CD4-positive, CD25-positive, alpha-beta regulatory T cell (primary cell): Measurements from ENCODE around the gene HBQ1. TPM values are rescaled to one million over a fixed set of nuclear protein-coding genes. Genes with fewer than 3 reads are reported as not detected.
A peak's percentile ranks its signal among the peaks of the same experiment; 100 is the strongest.
"Not testable (repeated sequence)": the region's sequence is repeated elsewhere in the genome, so short reads cannot be mapped to it uniquely, and the experiment has no call there.

Source experiments
- ATAC-seq, 2 donors: fragments of 150-1000 bp; cut with Tn5 transposase; one replicate each; pipeline ENCODE4 v1.10.0; 2021; ENCODE audit warnings: low read depth in 2 of 2, moderate number of reproducible peaks in 2 of 2, moderate library complexity in 1 of 2
- DNase-seq, 3 donors: peaks; one replicate each; pipeline versions ENCODE4 v3.0.0 to v3.0.0-alpha.2; 2012 to 2022; ENCODE audit warnings: mixed read lengths in 1 of 3
- H3K27ac ChIP-seq: one replicate; pipeline ENCODE4 v1.7.0; 2013; ENCODE audit warnings: mild to moderate bottlenecking, low read length; ENCODE audit not compliant: insufficient read depth, poor library complexity, severe bottlenecking
- H3K27me3 ChIP-seq: one replicate; pipeline ENCODE4 v1.7.0; 2013; ENCODE audit warnings: low read length; ENCODE audit not compliant: control insufficient read depth, insufficient read depth
- H3K36me3 ChIP-seq: one replicate; pipeline ENCODE4 v1.7.0; 2013; ENCODE audit warnings: mild to moderate bottlenecking, low read length, moderate library complexity; ENCODE audit not compliant: control insufficient read depth, insufficient read depth
- H3K4me1 ChIP-seq: 2 replicates; pipeline ENCODE4 v1.7.0; 2013; ENCODE audit warnings: mild to moderate bottlenecking, low read length; ENCODE audit not compliant: insufficient read depth, control insufficient read depth, poor library complexity, severe bottlenecking
- H3K4me3 ChIP-seq: one replicate; pipeline ENCODE4 v1.7.0; 2013; ENCODE audit warnings: low read depth, mild to moderate bottlenecking, low read length, moderate library complexity
- H3K9me3 ChIP-seq, 2 experiments: 1 replicate in 1 of 2; 2 replicates in 1 of 2; pipeline ENCODE4 v1.7.0; 2013; ENCODE audit warnings: low read length in 2 of 2, mild to moderate bottlenecking in 1 of 2, moderate library complexity in 1 of 2; ENCODE audit not compliant: control insufficient read depth in 2 of 2
- H3K27ac Mint-ChIP-seq, 3 donors: one replicate each; pipeline ENCODE4 v1.8.0; 2020 to 2022; ENCODE audit warnings: mild to moderate bottlenecking in 3 of 3, mixed read lengths in 3 of 3, moderate library complexity in 2 of 3
- H3K27me3 Mint-ChIP-seq: one replicate; pipeline ENCODE4 v1.8.0; 2022; ENCODE audit warnings: mild to moderate bottlenecking, mixed read lengths
- H3K36me3 Mint-ChIP-seq: one replicate; pipeline ENCODE4 v1.8.0; 2020; ENCODE audit warnings: mixed read lengths
- H3K4me1 Mint-ChIP-seq, 4 donors: one replicate each; pipeline ENCODE4 v1.8.0; 2020 to 2022; ENCODE audit warnings: mixed read lengths in 4 of 4, mild to moderate bottlenecking in 1 of 4
- H3K4me3 Mint-ChIP-seq, 4 donors: one replicate each; pipeline ENCODE4 v1.8.0; 2020 to 2022; ENCODE audit warnings: mild to moderate bottlenecking in 4 of 4, mixed read lengths in 4 of 4, moderate library complexity in 3 of 4
- H3K9me3 Mint-ChIP-seq, 7 donors: one replicate each; pipeline ENCODE4 v1.8.0; 2020 to 2022; ENCODE audit warnings: mixed read lengths in 7 of 7, mild to moderate bottlenecking in 3 of 7, moderate library complexity in 2 of 7
- polyA plus RNA-seq, 4 donors: library from polyadenylated mRNA; unstranded; fragments of 300-500 nt; fragmentation: Illumina TruSeq; gene quantifications; one replicate each; pipeline ENCODE4 v1.2.3, GENCODE V29; 2021
- total RNA-seq: library from RNA; stranded (reverse); gene quantifications from one replicate; pipeline ENCODE4 v1.2.3, GENCODE V29; 2022

HBQ1 gene
- total and polyA plus RNA-seq, 5 donors from 2014 or later: not detected

DNA sequence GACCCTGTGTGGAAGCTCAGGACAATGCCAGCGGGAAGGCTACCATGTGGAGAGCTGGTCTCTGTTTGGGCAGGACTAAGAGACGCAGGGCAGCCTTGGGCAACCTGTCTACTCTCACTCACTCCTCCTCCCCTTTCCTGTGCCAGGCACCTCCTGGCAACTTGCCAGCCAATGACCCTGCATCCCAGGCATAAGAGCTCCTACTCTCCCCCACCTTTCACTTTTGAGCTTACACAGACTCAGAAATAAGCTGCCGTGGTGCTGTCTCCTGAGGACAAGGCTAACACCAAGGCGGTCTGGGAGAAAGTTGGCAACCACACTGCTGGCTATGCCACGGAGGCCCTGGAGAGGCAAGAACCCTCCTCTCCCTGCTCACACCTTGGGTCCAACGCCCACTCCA is 11.8 kb upstream of the HBQ1 start:
- Histone ChIP-seq H3K27ac (no peak overlapping the region), H3K27me3 (peaks cover 7% of the 10 kb centered on the region), H3K4me1 (peaks cover 14% of the 10 kb centered on the region), H3K9me3 (no peaks in the 10 kb centered on the region), H3K36me3 (no peaks in the 10 kb centered on the region), H3K4me3 (no peak overlapping the region)
- no peak for ATAC-seq
- Mint-ChIP-seq H3K4me1 (peaks cover 0 to 9% (median 0%) of the 10 kb centered on the region in 4 donors), H3K4me3 (peak overlapping the region in 1 of 4 donors; percentile 19), H3K36me3 (no peaks in the 10 kb centered on the region), H3K9me3 (peaks cover 0 to 2% (median 0%) of the 10 kb centered on the region in 7 donors), H3K27me3 (peaks cover 58% of the 10 kb centered on the region), H3K27ac (no peak overlapping the region)
- DNase-seq: no peak

DNA sequence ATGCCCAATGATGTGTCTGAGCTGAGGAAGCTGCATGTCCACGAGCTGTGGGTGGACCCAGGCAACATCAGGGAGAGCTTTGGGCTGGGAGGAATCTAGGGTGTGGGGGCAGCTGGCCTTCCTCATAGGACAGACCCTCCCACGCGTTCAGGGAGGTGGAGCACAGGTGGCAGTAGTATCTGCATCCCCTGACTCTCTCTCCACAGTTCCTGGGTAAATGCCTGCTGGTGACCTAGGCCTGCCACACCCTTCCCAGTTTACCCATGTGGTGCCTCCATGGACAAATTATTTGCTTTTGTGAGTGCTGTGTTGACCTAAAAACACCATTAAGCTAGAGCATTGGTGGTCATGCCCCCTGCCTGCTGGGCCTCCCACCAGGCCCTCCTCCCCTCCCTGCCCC is 11.2 kb upstream of the HBQ1 start:
- ATAC-seq: no peak
- Mint-ChIP-seq H3K27me3 (peaks cover 62% of the 10 kb centered on the region), H3K4me3 (no peak overlapping the region), H3K9me3 (peaks cover 0 to 2% (median 0%) of the 10 kb centered on the region in 7 donors), H3K36me3 (no peaks in the 10 kb centered on the region), H3K27ac (no peak overlapping the region), H3K4me1 (peaks cover 0 to 9% (median 0%) of the 10 kb centered on the region in 4 donors)
- Histone ChIP-seq H3K36me3 (no peaks in the 10 kb centered on the region), H3K27ac (no peak overlapping the region), H3K4me1 (peaks cover 14% of the 10 kb centered on the region), H3K4me3 (no peak overlapping the region), H3K27me3 (peaks cover 7% of the 10 kb centered on the region), H3K9me3 (no peaks in the 10 kb centered on the region)
- no peak for DNase-seq

DNA sequence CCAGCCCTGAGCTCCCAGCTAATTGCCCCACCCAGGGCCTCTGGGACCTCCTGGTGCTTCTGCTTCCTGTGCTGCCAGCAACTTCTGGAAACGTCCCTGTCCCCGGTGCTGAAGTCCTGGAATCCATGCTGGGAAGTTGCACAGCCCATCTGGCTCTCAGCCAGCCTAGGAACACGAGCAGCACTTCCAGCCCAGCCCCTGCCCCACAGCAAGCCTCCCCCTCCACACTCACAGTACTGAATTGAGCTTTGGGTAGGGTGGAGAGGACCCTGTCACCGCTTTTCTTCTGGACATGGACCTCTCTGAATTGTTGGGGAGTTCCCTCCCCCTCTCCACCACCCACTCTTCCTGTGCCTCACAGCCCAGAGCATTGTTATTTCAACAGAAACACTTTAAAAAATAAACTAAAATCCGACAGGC is 10.2 kb upstream of the HBQ1 start:
- H3K4me3 Mint-ChIP-seq, H3K4me3 ChIP-seq, H3K36me3 ChIP-seq, H3K9me3 ChIP-seq, H3K27ac Mint-ChIP-seq, H3K27ac ChIP-seq, DNase-seq, ATAC-seq, H3K9me3 Mint-ChIP-seq, H3K36me3 Mint-ChIP-seq, H3K27me3 ChIP-seq: not testable (repeated sequence)
- peaks cover 73% of the 10 kb centered on the region for H3K27me3 Mint-ChIP-seq
- H3K4me1 ChIP-seq: peaks cover 12% of the 10 kb centered on the region
- H3K4me1 Mint-ChIP-seq: peaks cover 0 to 14% (median 3%) of the 10 kb centered on the region in 4 donors

DNA sequence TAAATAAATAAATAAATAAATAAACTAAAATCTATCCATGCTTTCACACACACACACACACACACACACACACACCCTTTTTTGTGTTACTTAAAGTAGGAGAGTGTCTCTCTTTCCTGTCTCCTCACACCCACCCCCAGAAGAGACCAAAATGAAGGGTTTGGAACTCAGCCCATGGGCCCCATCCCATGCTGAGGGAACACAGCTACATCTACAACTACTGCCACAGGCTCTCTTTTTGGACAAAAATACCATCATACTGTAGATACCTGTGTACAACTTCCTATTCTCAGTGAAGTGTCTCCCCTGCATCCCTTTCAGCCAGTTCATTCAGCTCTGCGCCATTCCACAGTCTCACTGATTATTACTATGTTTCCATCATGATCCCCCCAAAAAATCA is 9.5 kb upstream of the HBQ1 start:
- Mint-ChIP-seq H3K27me3 (peaks cover 80% of the 10 kb centered on the region), H3K4me3 (no peak overlapping the region), H3K9me3 (peaks cover 0 to 2% (median 0%) of the 10 kb centered on the region in 7 donors), H3K27ac (no peak overlapping the region), H3K4me1 (peaks cover 0 to 18% (median 3%) of the 10 kb centered on the region in 4 donors), H3K36me3 (no peaks in the 10 kb centered on the region)
- ATAC-seq (no peak), DNase-seq (no peak)
- peaks cover 5% of the 10 kb centered on the region for H3K4me1 ChIP-seq
- no peaks in the 10 kb centered on the region for H3K9me3 ChIP-seq
- H3K4me3 ChIP-seq: no peak overlapping the region
- peaks cover 13% of the 10 kb centered on the region for H3K27me3 ChIP-seq
- H3K36me3 ChIP-seq: no peaks in the 10 kb centered on the region
- no peak overlapping the region for H3K27ac ChIP-seq

DNA sequence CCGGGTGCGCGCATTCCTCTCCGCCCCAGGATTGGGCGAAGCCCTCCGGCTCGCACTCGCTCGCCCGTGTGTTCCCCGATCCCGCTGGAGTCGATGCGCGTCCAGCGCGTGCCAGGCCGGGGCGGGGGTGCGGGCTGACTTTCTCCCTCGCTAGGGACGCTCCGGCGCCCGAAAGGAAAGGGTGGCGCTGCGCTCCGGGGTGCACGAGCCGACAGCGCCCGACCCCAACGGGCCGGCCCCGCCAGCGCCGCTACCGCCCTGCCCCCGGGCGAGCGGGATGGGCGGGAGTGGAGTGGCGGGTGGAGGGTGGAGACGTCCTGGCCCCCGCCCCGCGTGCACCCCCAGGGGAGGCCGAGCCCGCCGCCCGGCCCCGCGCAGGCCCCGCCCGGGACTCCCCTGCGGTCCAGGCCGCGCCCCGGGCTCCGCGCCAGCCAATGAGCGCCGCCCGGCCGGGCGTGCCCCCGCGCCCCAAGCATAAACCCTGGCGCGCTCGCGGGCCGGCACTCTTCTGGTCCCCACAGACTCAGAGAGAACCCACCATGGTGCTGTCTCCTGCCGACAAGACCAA is 7.8 kb upstream of the HBQ1 start, which contains the start of gene HBA2:
Gene HBA2, plus strand, starts transcription at position 503 of the 568 bp plus-strand sequence. Its CDS starts 37 bp downstream, at position 540.
- ATAC-seq, H3K27me3 ChIP-seq: not testable (repeated sequence)

DNA sequence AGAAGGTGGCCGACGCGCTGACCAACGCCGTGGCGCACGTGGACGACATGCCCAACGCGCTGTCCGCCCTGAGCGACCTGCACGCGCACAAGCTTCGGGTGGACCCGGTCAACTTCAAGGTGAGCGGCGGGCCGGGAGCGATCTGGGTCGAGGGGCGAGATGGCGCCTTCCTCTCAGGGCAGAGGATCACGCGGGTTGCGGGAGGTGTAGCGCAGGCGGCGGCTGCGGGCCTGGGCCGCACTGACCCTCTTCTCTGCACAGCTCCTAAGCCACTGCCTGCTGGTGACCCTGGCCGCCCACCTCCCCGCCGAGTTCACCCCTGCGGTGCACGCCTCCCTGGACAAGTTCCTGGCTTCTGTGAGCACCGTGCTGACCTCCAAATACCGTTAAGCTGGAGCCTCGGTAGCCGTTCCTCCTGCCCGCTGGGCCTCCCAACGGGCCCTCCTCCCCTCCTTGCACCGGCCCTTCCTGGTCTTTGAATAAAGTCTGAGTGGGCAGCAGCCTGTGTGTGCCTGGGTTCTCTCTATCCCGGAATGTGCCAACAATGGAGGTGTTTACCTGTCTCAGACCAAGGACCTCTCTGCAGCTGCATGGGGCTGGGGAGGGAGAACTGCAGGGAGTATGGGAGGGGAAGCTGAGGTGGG is 6.9 kb upstream of the HBQ1 start:
- Mint-ChIP-seq H3K4me1 (peaks cover 0 to 21% (median 3%) of the 10 kb centered on the region in 4 donors), H3K4me3 (peak overlapping the region in 2 of 4 donors; percentile 38 to 44), H3K27me3 (peaks cover 73% of the 10 kb centered on the region)
- H3K27ac Mint-ChIP-seq, H3K4me3 ChIP-seq, H3K9me3 Mint-ChIP-seq, H3K27ac ChIP-seq, H3K4me1 ChIP-seq, H3K9me3 ChIP-seq, H3K36me3 ChIP-seq, H3K36me3 Mint-ChIP-seq, ATAC-seq, DNase-seq: not testable (repeated sequence)
- H3K27me3 ChIP-seq: peaks cover 17% of the 10 kb centered on the region

More for the DNA sequence above, 7.8 kb upstream of the HBQ1 start, which contains the start of gene HBA2:
- peaks cover 0 to 17% (median 3%) of the 10 kb centered on the region in 4 donors for H3K4me1 Mint-ChIP-seq
- H3K4me1 ChIP-seq, H3K36me3 Mint-ChIP-seq, H3K27ac Mint-ChIP-seq, H3K4me3 ChIP-seq, H3K9me3 ChIP-seq, H3K27ac ChIP-seq, DNase-seq, H3K36me3 ChIP-seq, H3K9me3 Mint-ChIP-seq: not testable (repeated sequence)
- H3K4me3 Mint-ChIP-seq: peak within 1 kb of the TSS in 3 of 4 donors; percentile 38 to 73 (median 50)
- H3K27me3 Mint-ChIP-seq: peaks cover 73% of the 10 kb centered on the region

DNA sequence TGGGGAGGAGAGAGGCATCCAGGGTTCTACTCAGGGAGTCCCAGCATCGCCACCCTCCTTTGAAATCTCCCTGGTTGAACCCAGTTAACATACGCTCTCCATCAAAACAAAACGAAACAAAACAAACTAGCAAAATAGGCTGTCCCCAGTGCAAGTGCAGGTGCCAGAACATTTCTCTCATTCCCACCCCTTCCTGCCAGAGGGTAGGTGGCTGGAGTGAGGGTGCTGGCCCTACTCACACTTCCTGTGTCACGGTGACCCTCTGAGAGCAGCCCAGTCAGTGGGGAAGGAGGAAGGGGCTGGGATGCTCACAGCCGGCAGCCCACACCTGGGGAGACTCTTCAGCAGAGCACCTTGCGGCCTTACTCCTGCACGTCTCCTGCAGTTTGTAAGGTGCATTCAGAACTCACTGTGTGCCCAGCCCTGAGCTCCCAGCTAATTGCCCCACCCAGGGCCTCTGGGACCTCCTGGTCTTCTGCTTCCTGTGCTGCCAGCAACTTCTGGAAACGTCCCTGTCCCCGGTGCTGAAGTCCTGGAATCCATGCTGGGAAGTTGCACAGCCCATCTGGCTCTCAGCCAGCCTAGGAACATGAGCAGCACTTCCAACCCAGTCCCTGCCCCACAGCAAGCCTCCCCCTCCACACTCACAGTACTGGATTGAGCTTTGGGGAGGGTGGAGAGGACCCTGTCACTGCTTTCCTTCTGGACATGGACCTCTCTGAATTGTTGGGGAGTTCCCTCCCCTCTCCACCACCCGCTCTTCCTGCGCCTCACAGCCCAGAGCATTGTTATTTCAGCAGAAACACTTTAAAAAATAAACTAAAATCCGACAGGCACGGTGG is 6.1 kb upstream of the HBQ1 start:
- H3K36me3 Mint-ChIP-seq, H3K9me3 ChIP-seq, H3K36me3 ChIP-seq, H3K4me3 ChIP-seq, H3K27ac ChIP-seq, H3K27ac Mint-ChIP-seq, DNase-seq, ATAC-seq, H3K4me1 ChIP-seq, H3K9me3 Mint-ChIP-seq: not testable (repeated sequence)
- peak overlapping the region in 1 of 4 donors; percentile 61 for H3K4me3 Mint-ChIP-seq
- peaks cover 72% of the 10 kb centered on the region for H3K27me3 Mint-ChIP-seq
- peaks cover 0 to 21% (median 3%) of the 10 kb centered on the region in 4 donors for H3K4me1 Mint-ChIP-seq
- peaks cover 18% of the 10 kb centered on the region for H3K27me3 ChIP-seq
